ENCODE measurements around the gene FBXL13.
"Not testable (repeated sequence)": the region's sequence is repeated elsewhere in the genome, so short reads cannot be mapped to it uniquely, and the experiment has no call there.

The FBXL13 gene

GRCh38 chr7:103018295-103018694, 56.3 kb downstream of the FBXL13 start:
- POLR2A ChIA-PET, CTCF ChIA-PET: not testable (repeated sequence)

GRCh38 chr7:103011650-103012049, 62.9 kb downstream of the FBXL13 start:
- H3K9me3 ChIP-seq (ENCODE audit: control extremely low read depth in 1 of 5, control insufficient read depth in 4 of 5, insufficient read depth in 2 of 5, low read depth in 1 of 5, low read length in 4 of 5): peaks cover 0 to 6% (median 4%) of the 10 kb centered on the region in 5 experiments
- no peak overlapping the region for H3K27ac ChIP-seq (ENCODE audit: insufficient read depth in 1 of 2, low read depth in 1 of 2, low read length in 2 of 2, poor library complexity in 1 of 2, severe bottlenecking in 2 of 2)
- ChIA-PET POLR2A (no interaction called here), CTCF (no interaction called here)
- no peaks in the 10 kb centered on the region for H3K36me3 ChIP-seq (ENCODE audit: control insufficient read depth in 4 of 4, insufficient read depth in 4 of 4, low read length in 3 of 4)
- 100% methylated on average over 1 of the region's 3 CpGs for WGBS (ENCODE audit: insufficient coverage)
- H3K27me3 ChIP-seq (replicated peaks in 2 of 5; ENCODE audit: control insufficient read depth in 4 of 5, insufficient read depth in 5 of 5, low read length in 4 of 5): no peaks in the 10 kb centered on the region
- H3K4me3 ChIP-seq (ENCODE audit: control insufficient read depth in 1 of 7, extremely low read depth in 1 of 7, insufficient read depth in 4 of 7, low read depth in 2 of 7, low read length in 6 of 7): no peak overlapping the region
- no peak for DNase-seq
- H3K4me1 ChIP-seq (ENCODE audit: control extremely low read depth in 1 of 4, control insufficient read depth in 4 of 4, insufficient read depth in 4 of 4, low read length in 3 of 4): peaks cover 8 to 18% (median 16%) of the 10 kb centered on the region in 4 experiments

More at GRCh38 chr7:103018295-103018694, 56.3 kb downstream of the FBXL13 start:
- not testable (repeated sequence) for DNase-seq; H3K36me3 ChIP-seq (ENCODE audit: control insufficient read depth in 4 of 4, insufficient read depth in 4 of 4, low read length in 3 of 4); H3K27ac ChIP-seq (ENCODE audit: insufficient read depth in 1 of 2, low read depth in 1 of 2, low read length in 2 of 2, poor library complexity in 1 of 2, severe bottlenecking in 2 of 2); H3K9me3 ChIP-seq (ENCODE audit: control extremely low read depth in 1 of 5, control insufficient read depth in 4 of 5, insufficient read depth in 2 of 5, low read depth in 1 of 5, low read length in 4 of 5); H3K4me3 ChIP-seq (ENCODE audit: control insufficient read depth in 1 of 7, extremely low read depth in 1 of 7, insufficient read depth in 4 of 7, low read depth in 2 of 7, low read length in 6 of 7); H3K4me1 ChIP-seq (ENCODE audit: control extremely low read depth in 1 of 4, control insufficient read depth in 4 of 4, insufficient read depth in 4 of 4, low read length in 3 of 4); H3K27me3 ChIP-seq (replicated peaks in 2 of 5; ENCODE audit: control insufficient read depth in 4 of 5, insufficient read depth in 5 of 5, low read length in 4 of 5)
- 100% methylated on average over 2 of the region's 3 CpGs for WGBS (ENCODE audit: insufficient coverage)

- Histone ChIP-seq H3K4me3 (ENCODE audit: control insufficient read depth in 1 of 7, extremely low read depth in 1 of 7, insufficient read depth in 4 of 7, low read depth in 2 of 7, low read length in 6 of 7) (peak overlapping the region in 2 of 7 experiments; percentile 40 to 51), H3K36me3 (ENCODE audit: control insufficient read depth in 4 of 4, insufficient read depth in 4 of 4, low read length in 3 of 4) (no peaks in the 10 kb centered on the region), H3K9me3 (ENCODE audit: control extremely low read depth in 1 of 5, control insufficient read depth in 4 of 5, insufficient read depth in 2 of 5, low read depth in 1 of 5, low read length in 4 of 5) (peaks cover 0 to 11% (median 3%) of the 10 kb centered on the region in 5 experiments), H3K27ac (ENCODE audit: insufficient read depth in 1 of 2, low read depth in 1 of 2, low read length in 2 of 2, poor library complexity in 1 of 2, severe bottlenecking in 2 of 2) (peak overlapping the region in 1 of 2 experiments; percentile 17), H3K27me3 (replicated peaks in 2 of 5; ENCODE audit: control insufficient read depth in 4 of 5, insufficient read depth in 5 of 5, low read length in 4 of 5) (no peaks in the 10 kb centered on the region), H3K4me1 (ENCODE audit: control extremely low read depth in 1 of 4, control insufficient read depth in 4 of 4, insufficient read depth in 4 of 4, low read length in 3 of 4) (peaks cover 8 to 18% (median 16%) of the 10 kb centered on the region in 4 experiments)
- ChIA-PET CTCF (interaction anchor here (0.7 to 1.8 kb wide), 2 partner anchors 82 to 135 kb away, joined by 3 to 5 read pairs; no protein-coding TSS in a partner anchor), POLR2A (interaction anchor here (0.8 kb wide), 1 partner anchor 64 kb away, joined by 3 read pairs; the partner anchor contains the start of genes ARMC10 and FBXL13)
- peak; percentile 19 to 89 (median 79) for DNase-seq
- WGBS (ENCODE audit: insufficient coverage): no CpG with 5 or more reads among the region's 1 CpG
These were observed 64.4 kb downstream of the FBXL13 start for GRCh38 chr7:103010211-103010610.

GRCh38 chr7:103009466-103010185, 65.0 kb downstream of the FBXL13 start:
- 7% methylated on average over 5 of the region's 5 CpGs for WGBS (ENCODE audit: insufficient coverage)
- H3K4me3 ChIP-seq (ENCODE audit: control insufficient read depth in 1 of 7, extremely low read depth in 1 of 7, insufficient read depth in 4 of 7, low read depth in 2 of 7, low read length in 6 of 7): peak overlapping the region in 2 of 7 experiments; percentile 40 to 51
- peak; percentile 72 to 98 (median 95) for DNase-seq
- no peaks in the 10 kb centered on the region for H3K27me3 ChIP-seq (replicated peaks in 2 of 5; ENCODE audit: control insufficient read depth in 4 of 5, insufficient read depth in 5 of 5, low read length in 4 of 5)
- ChIA-PET CTCF (interaction anchor here (0.7 to 1.8 kb wide), 2 partner anchors 81 to 135 kb away, joined by 3 to 5 read pairs; no protein-coding TSS in a partner anchor), POLR2A (interaction anchor here (0.8 kb wide), 1 partner anchor 65 kb away, joined by 3 read pairs; the partner anchor contains the start of genes ARMC10 and FBXL13)
- peaks cover 0 to 15% (median 3%) of the 10 kb centered on the region in 5 experiments for H3K9me3 ChIP-seq (ENCODE audit: control extremely low read depth in 1 of 5, control insufficient read depth in 4 of 5, insufficient read depth in 2 of 5, low read depth in 1 of 5, low read length in 4 of 5)
- H3K4me1 ChIP-seq (ENCODE audit: control extremely low read depth in 1 of 4, control insufficient read depth in 4 of 4, insufficient read depth in 4 of 4, low read length in 3 of 4): peaks cover 8 to 18% (median 16%) of the 10 kb centered on the region in 4 experiments
- no peaks in the 10 kb centered on the region for H3K36me3 ChIP-seq (ENCODE audit: control insufficient read depth in 4 of 4, insufficient read depth in 4 of 4, low read length in 3 of 4)
- H3K27ac ChIP-seq (ENCODE audit: insufficient read depth in 1 of 2, low read depth in 1 of 2, low read length in 2 of 2, poor library complexity in 1 of 2, severe bottlenecking in 2 of 2): peak overlapping the region in 1 of 2 experiments; percentile 17

GRCh38 chr7:103003004-103003403, 71.6 kb downstream of the FBXL13 start:
- Histone ChIP-seq H3K36me3 (ENCODE audit: control insufficient read depth in 4 of 4, insufficient read depth in 4 of 4, low read length in 3 of 4) (peaks cover 0 to 2% (median 0%) of the 10 kb centered on the region in 4 experiments), H3K9me3 (ENCODE audit: control extremely low read depth in 1 of 5, control insufficient read depth in 4 of 5, insufficient read depth in 2 of 5, low read depth in 1 of 5, low read length in 4 of 5) (peaks cover 4 to 38% (median 6%) of the 10 kb centered on the region in 5 experiments), H3K27ac (ENCODE audit: insufficient read depth in 1 of 2, low read depth in 1 of 2, low read length in 2 of 2, poor library complexity in 1 of 2, severe bottlenecking in 2 of 2) (no peak overlapping the region), H3K4me3 (ENCODE audit: control insufficient read depth in 1 of 7, extremely low read depth in 1 of 7, insufficient read depth in 4 of 7, low read depth in 2 of 7, low read length in 6 of 7) (no peak overlapping the region), H3K4me1 (ENCODE audit: control extremely low read depth in 1 of 4, control insufficient read depth in 4 of 4, insufficient read depth in 4 of 4, low read length in 3 of 4) (peaks cover 0 to 4% (median 0%) of the 10 kb centered on the region in 4 experiments), H3K27me3 (replicated peaks in 2 of 5; ENCODE audit: control insufficient read depth in 4 of 5, insufficient read depth in 5 of 5, low read length in 4 of 5) (no peaks in the 10 kb centered on the region)
- ChIA-PET CTCF (no interaction called here), POLR2A (no interaction called here)
- WGBS (ENCODE audit: insufficient coverage): no CpG with 5 or more reads among the region's 1 CpG
- DNase-seq: peak in 2 of 3 donors; percentile 59 to 60

GRCh38 chr7:103001210-103001609, 73.4 kb downstream of the FBXL13 start:
- Histone ChIP-seq H3K27ac (ENCODE audit: insufficient read depth in 1 of 2, low read depth in 1 of 2, low read length in 2 of 2, poor library complexity in 1 of 2, severe bottlenecking in 2 of 2) (no peak overlapping the region), H3K4me1 (ENCODE audit: control extremely low read depth in 1 of 4, control insufficient read depth in 4 of 4, insufficient read depth in 4 of 4, low read length in 3 of 4) (peaks cover 0 to 4% (median 0%) of the 10 kb centered on the region in 4 experiments), H3K27me3 (replicated peaks in 2 of 5; ENCODE audit: control insufficient read depth in 4 of 5, insufficient read depth in 5 of 5, low read length in 4 of 5) (no peaks in the 10 kb centered on the region), H3K9me3 (ENCODE audit: control extremely low read depth in 1 of 5, control insufficient read depth in 4 of 5, insufficient read depth in 2 of 5, low read depth in 1 of 5, low read length in 4 of 5) (peaks cover 4 to 35% (median 6%) of the 10 kb centered on the region in 5 experiments), H3K4me3 (ENCODE audit: control insufficient read depth in 1 of 7, extremely low read depth in 1 of 7, insufficient read depth in 4 of 7, low read depth in 2 of 7, low read length in 6 of 7) (no peak overlapping the region), H3K36me3 (ENCODE audit: control insufficient read depth in 4 of 4, insufficient read depth in 4 of 4, low read length in 3 of 4) (peaks cover 0 to 2% (median 0%) of the 10 kb centered on the region in 4 experiments)
- DNase-seq: no peak
- ChIA-PET POLR2A (no interaction called here), CTCF (no interaction called here)
- 100% methylated on average over 2 of the region's 2 CpGs for WGBS (ENCODE audit: insufficient coverage)

- ChIA-PET CTCF (interaction anchor here (0.7 kb wide), 1 partner anchor 9 kb away, joined by 3 read pairs; no protein-coding TSS in a partner anchor), POLR2A (no interaction called here)
- Histone ChIP-seq H3K27me3 (replicated peaks in 2 of 5; ENCODE audit: control insufficient read depth in 4 of 5, insufficient read depth in 5 of 5, low read length in 4 of 5) (no peaks in the 10 kb centered on the region), H3K36me3 (ENCODE audit: control insufficient read depth in 4 of 4, insufficient read depth in 4 of 4, low read length in 3 of 4) (peaks cover 0 to 2% (median 0%) of the 10 kb centered on the region in 4 experiments), H3K4me1 (ENCODE audit: control extremely low read depth in 1 of 4, control insufficient read depth in 4 of 4, insufficient read depth in 4 of 4, low read length in 3 of 4) (peaks cover 2 to 18% (median 11%) of the 10 kb centered on the region in 4 experiments), H3K9me3 (ENCODE audit: control extremely low read depth in 1 of 5, control insufficient read depth in 4 of 5, insufficient read depth in 2 of 5, low read depth in 1 of 5, low read length in 4 of 5) (peaks cover 0 to 5% (median 3%) of the 10 kb centered on the region in 5 experiments), H3K4me3 (ENCODE audit: control insufficient read depth in 1 of 7, extremely low read depth in 1 of 7, insufficient read depth in 4 of 7, low read depth in 2 of 7, low read length in 6 of 7) (no peak overlapping the region), H3K27ac (ENCODE audit: insufficient read depth in 1 of 2, low read depth in 1 of 2, low read length in 2 of 2, poor library complexity in 1 of 2, severe bottlenecking in 2 of 2) (no peak overlapping the region)
- WGBS (ENCODE audit: insufficient coverage): no CpG with 5 or more reads among the region's 5 CpGs
- DNase-seq: no peak
These were observed 77.6 kb downstream of the FBXL13 start for GRCh38 chr7:102996957-102997356.

Data from common myeloid progenitor, CD34-positive (primary cell).